Epithelial cell of esophagus (primary cell): ENCODE results near the gene RIC8B.

ENCODE experiments used
- DNase-seq: peaks from one replicate; pipeline ENCODE4 v3.0.0; 2010; ENCODE audit warnings: low read depth
- H3K4me3 ChIP-seq: 2 replicates; pipeline ENCODE4 v1.5.1; 2011; ENCODE audit warnings: mild to moderate bottlenecking, low read length, control low read depth
- CTCF ChIP-seq: IDR thresholded peaks from 2 replicates; pipeline ENCODE4 v1.5.1; 2011; ENCODE audit warnings: low read depth, mild to moderate bottlenecking, low read length, control low read depth, inconsistent platforms; ENCODE audit not compliant: insufficient read depth; ENCODE audit errors: missing control alignments

RIC8B gene

GRCh38 chr12:106896603-106897002 lies 122.1 kb downstream of the RIC8B start:
- H3K4me3 ChIP-seq, result no peak overlapping the region
- TF ChIP-seq CTCF, result no peak
- DNase-seq, result no peak

GRCh38 chr12:106897082-106897481 lies 122.6 kb downstream of the RIC8B start:
- DNase-seq, result no peak
- no peak for TF ChIP-seq CTCF
- no peak overlapping the region for H3K4me3 ChIP-seq

- TF ChIP-seq CTCF, result no peak
- no peak for DNase-seq
- H3K4me3 ChIP-seq, result no peak overlapping the region
Observed at GRCh38 chr12:106897981-106898901, 123.8 kb downstream of the RIC8B start.

GRCh38 chr12:106900554-106900953 lies 126.1 kb downstream of the RIC8B start:
- peak; percentile 36 for DNase-seq
- H3K4me3 ChIP-seq, result no peak overlapping the region
- no peak for TF ChIP-seq CTCF

GRCh38 chr12:106901276-106901675 lies 126.8 kb downstream of the RIC8B start:
- peak; percentile 52 for DNase-seq
- H3K4me3 ChIP-seq, result no peak overlapping the region
- no peak for TF ChIP-seq CTCF

- DNase-seq, result peak; percentile 9
- TF ChIP-seq CTCF, result no peak
Observed at GRCh38 chr12:106902053-106902452, 127.6 kb downstream of the RIC8B start.

More at GRCh38 chr12:106902053-106902452, 127.6 kb downstream of the RIC8B start:
- no peak overlapping the region for H3K4me3 ChIP-seq
